A673 (cell line): Measurements from ENCODE around the gene MEG3. TPM values are rescaled to one million over a fixed set of nuclear protein-coding genes. Genes with fewer than 3 reads are reported as not detected.

Experiments
- BruUV-seq: library from RNA; stranded (reverse); fragments of 400-500 nt; replicated peaks from 2 replicates; lab custom pipeline; 2021; lab: Mats Ljungman, UMichigan
- CTCF ChIA-PET: fragments of 300-600 bp; sonication (Branson Sonifier 250); formaldehyde crosslinking; loops from one replicate; lab custom pipeline; 2022; ENCODE audit warnings: antibody characterized with exemption; lab: Charles Lee
- POLR2A ChIA-PET: fragments of 300-600 bp; sonication (Branson Sonifier 250); formaldehyde crosslinking; loops from one replicate; lab custom pipeline; 2022; ENCODE audit warnings: antibody characterized with exemption; ENCODE audit not compliant: low non-redundant PET; lab: Charles Lee
- DNase-seq: peaks from one replicate; pipeline ENCODE4 v3.0.0-alpha.2; 2015; ENCODE audit warnings: low spot score
- H3K27ac ChIP-seq: fragments of 200-600 bp; sonication (generic); 2 replicates; pipeline ENCODE4 v1.5.1; 2016; ENCODE audit warnings: mixed run types, low read depth, mild to moderate bottlenecking, mixed read lengths, antibody characterized with exemption, low read length; ENCODE audit not compliant: poor library complexity, severe bottlenecking
- H3K27me3 ChIP-seq: fragments of 200-600 bp; sonication (generic); replicated peaks from 2 replicates; pipeline ENCODE4 v1.6.1; 2017; ENCODE audit warnings: mixed run types, low read depth, mild to moderate bottlenecking, mixed read lengths, antibody characterized with exemption, low read length; ENCODE audit not compliant: insufficient read depth, poor library complexity
- H3K36me3 ChIP-seq: fragments of 200-600 bp; sonication (generic); 2 replicates; pipeline ENCODE4 v1.6.1; 2016; ENCODE audit warnings: mixed run types, mild to moderate bottlenecking, mixed read lengths, antibody characterized with exemption, low read length; ENCODE audit not compliant: insufficient read depth, poor library complexity, severe bottlenecking
- H3K4me1 ChIP-seq: fragments of 200-600 bp; sonication (generic); 2 replicates; pipeline ENCODE4 v1.6.1; 2017; ENCODE audit warnings: mixed run types, mild to moderate bottlenecking, mixed read lengths, antibody characterized with exemption, low read length; ENCODE audit not compliant: insufficient read depth, poor library complexity, severe bottlenecking
- H3K4me3 ChIP-seq: fragments of 200-600 bp; sonication (generic); 2 replicates; pipeline ENCODE4 v1.5.1; 2016; ENCODE audit warnings: low read depth, mixed run types, mild to moderate bottlenecking, mixed read lengths, low read length; ENCODE audit not compliant: poor library complexity, severe bottlenecking
- H3K9me3 ChIP-seq: fragments of 200-600 bp; sonication (generic); 2 replicates; pipeline ENCODE4 v1.6.1; 2016; ENCODE audit warnings: mixed run types, low read depth, mild to moderate bottlenecking, mixed read lengths, antibody characterized with exemption, low read length; ENCODE audit not compliant: poor library complexity, severe bottlenecking
- EZH2 ChIP-seq: fragments of 200-600 bp; sonication (generic); IDR thresholded peaks from 2 replicates; pipeline ENCODE4 v1.6.1; 2017; ENCODE audit warnings: borderline replicate concordance, low read depth, mild to moderate bottlenecking, mixed read lengths, antibody characterized with exemption, low read length; ENCODE audit not compliant: poor library complexity, severe bottlenecking
- intact Hi-C: fragments of 100-400 bp; cut with micrococcal nuclease; formaldehyde crosslinking; loops from one replicate; pipeline ENCODE4 v1.10.0; 2022; ENCODE audit not compliant: unreplicated experiment
- total RNA-seq: library from RNA; stranded (reverse); gene quantifications from 2 replicates; pipeline ENCODE4 v1.2.3, GENCODE V29; 2021
- TF ChIP-seq, protein P1 (sequence below): fragments of 300-800, 200-600 bp; sonication (generic); conservative IDR thresholded peaks from 2 replicates; pipeline ENCODE4 v1.5.1; 2017; ENCODE audit warnings: low read depth, mild to moderate bottlenecking, antibody characterized with exemption, low read length, moderate library complexity, mixed read lengths

Gene MEG3
- total RNA-seq, 1 experiment from 2014 or later = 58.7 TPM

GRCh38 chr14:100868621-100869370 is 42.9 kb downstream of the MEG3 start:
- no peak overlapping the region for H3K4me3 ChIP-seq
- H3K9me3 ChIP-seq = no peaks in the 10 kb centered on the region
- ChIA-PET CTCF (no interaction called here), POLR2A (no interaction called here)
- no peak for DNase-seq
- no peaks in the 10 kb centered on the region for H3K27me3 ChIP-seq
- no peaks in the 10 kb centered on the region for H3K4me1 ChIP-seq
- intact Hi-C loops = no loop called here
- no peaks in the 10 kb centered on the region for H3K36me3 ChIP-seq
- BruUV-seq = no TSS peak
- no peak for TF ChIP-seq EZH2
- TF ChIP-seq, protein P1, sequence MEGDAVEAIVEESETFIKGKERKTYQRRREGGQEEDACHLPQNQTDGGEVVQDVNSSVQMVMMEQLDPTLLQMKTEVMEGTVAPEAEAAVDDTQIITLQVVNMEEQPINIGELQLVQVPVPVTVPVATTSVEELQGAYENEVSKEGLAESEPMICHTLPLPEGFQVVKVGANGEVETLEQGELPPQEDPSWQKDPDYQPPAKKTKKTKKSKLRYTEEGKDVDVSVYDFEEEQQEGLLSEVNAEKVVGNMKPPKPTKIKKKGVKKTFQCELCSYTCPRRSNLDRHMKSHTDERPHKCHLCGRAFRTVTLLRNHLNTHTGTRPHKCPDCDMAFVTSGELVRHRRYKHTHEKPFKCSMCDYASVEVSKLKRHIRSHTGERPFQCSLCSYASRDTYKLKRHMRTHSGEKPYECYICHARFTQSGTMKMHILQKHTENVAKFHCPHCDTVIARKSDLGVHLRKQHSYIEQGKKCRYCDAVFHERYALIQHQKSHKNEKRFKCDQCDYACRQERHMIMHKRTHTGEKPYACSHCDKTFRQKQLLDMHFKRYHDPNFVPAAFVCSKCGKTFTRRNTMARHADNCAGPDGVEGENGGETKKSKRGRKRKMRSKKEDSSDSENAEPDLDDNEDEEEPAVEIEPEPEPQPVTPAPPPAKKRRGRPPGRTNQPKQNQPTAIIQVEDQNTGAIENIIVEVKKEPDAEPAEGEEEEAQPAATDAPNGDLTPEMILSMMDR = no peak
- no peak overlapping the region for H3K27ac ChIP-seq

DNA sequence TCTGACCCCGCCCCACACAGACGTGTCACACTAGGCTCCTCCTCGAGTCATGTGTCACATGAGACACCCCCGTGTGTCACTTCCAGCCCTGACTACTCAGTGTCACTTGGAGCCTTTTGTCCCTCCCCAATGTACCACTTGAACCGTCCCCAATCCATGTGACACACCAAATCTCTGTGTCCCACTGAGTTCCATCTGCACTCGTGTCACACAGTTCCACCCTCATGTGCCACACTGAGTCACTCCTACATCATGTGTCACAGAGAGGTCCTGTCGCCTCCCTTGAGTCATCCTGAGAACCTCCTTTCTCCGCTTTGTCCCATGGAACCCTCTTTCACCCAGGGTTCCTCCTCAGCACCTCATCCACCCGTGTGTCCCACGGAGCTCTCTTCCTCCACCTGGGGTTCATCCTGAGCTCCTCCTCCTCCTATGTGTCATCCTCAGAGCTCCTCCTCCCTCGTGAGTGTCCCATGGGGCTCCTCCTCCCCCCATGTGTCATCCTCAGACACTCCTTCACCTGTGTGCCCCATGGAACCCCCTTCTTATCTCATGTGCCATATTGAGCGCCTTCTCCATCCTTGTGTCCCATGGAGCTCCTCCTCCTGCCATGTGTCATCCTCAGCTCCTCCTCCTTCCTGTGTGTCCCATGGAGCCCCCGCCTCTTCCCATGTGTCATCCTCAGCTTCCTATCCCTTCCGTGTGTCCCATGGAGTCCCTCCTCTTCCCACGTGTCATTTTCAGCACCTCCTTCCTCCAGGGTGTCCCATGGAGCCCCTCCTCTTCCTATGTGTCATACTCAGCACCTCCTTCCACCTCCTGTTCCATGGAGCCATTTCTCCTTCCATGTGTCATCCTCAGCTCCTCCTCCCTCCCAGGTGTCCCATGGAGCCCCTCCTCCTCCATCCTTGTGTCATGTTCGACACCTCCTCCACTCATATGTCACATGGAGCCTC is 45.6 kb downstream of the MEG3 start:
- no peaks in the 10 kb centered on the region for H3K36me3 ChIP-seq
- ChIA-PET CTCF (no interaction called here), POLR2A (interaction anchor here (0.6 kb wide), 1 partner anchor 16 kb away, joined by 3 read pairs; no protein-coding TSS in a partner anchor)
- peak; percentile 74 for DNase-seq
- H3K9me3 ChIP-seq = no peaks in the 10 kb centered on the region
- intact Hi-C loops = no loop called here
- H3K4me1 ChIP-seq = no peaks in the 10 kb centered on the region
- no peak for TF ChIP-seq EZH2
- TF ChIP-seq, protein P1 = no peak
- BruUV-seq = no TSS peak
- no peak overlapping the region for H3K4me3 ChIP-seq
- no peak overlapping the region for H3K27ac ChIP-seq
- no peaks in the 10 kb centered on the region for H3K27me3 ChIP-seq

DNA sequence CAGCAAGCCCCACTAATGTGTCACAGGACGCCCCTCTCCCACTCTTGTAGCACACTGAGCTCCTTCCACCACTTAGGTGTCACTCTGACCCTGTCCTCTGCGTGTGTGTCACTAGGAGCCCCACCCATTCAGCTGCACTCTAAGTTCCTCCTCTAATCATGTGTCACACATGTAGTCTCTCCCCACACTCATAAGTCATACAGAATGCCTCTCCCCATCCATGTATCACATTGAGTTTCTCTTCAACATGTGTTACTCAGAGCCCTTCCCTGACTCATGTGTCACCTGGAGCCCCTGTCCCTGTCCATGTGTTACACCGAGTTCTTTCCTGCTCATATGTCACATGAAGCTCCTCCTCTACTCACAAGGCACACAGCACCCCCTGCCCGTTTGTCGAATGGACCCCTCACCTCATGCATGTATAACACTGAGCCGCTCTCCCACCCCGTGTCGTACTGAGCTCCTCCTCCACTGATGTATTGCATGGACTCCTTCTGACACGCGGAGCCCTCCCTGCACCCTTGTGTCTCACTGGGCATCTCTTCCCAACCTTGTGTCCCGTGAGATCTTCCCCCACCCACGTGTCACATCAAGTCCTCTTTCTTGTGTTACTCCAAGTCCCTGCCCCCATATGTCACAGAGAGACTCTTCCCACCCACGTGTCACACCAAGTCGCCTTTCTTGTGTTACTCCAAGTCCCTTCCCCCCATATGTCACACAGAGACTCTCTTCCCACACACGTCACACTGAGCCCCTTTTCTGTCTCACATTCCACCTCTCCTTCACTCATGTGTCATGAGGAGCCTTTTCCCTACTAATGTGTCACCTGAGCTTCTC is 46.6 kb downstream of the MEG3 start:
- no peaks in the 10 kb centered on the region for H3K36me3 ChIP-seq
- no peaks in the 10 kb centered on the region for H3K4me1 ChIP-seq
- ChIA-PET POLR2A (interaction anchor here (0.6 kb wide), 1 partner anchor 17 kb away, joined by 3 read pairs; no protein-coding TSS in a partner anchor), CTCF (no interaction called here)
- no peak overlapping the region for H3K27ac ChIP-seq
- intact Hi-C loops = no loop called here
- BruUV-seq = no TSS peak
- TF ChIP-seq, protein P1 = no peak
- TF ChIP-seq EZH2 = no peak
- DNase-seq = no peak
- no peaks in the 10 kb centered on the region for H3K9me3 ChIP-seq
- no peaks in the 10 kb centered on the region for H3K27me3 ChIP-seq
- no peak overlapping the region for H3K4me3 ChIP-seq
